CD4-positive, alpha-beta T cell treated with Interleukin-21 for 1 hour (primary cell): ENCODE results near the gene ACD.

Experiments used
- DNase-seq: peaks from one replicate; pipeline ENCODE4 v3.0.0-alpha.2; 2020

The ACD gene

GRCh38 chr16:67661101-67661761 lies 1.2 kb upstream of the ACD start:
- no peak for DNase-seq

DNA sequence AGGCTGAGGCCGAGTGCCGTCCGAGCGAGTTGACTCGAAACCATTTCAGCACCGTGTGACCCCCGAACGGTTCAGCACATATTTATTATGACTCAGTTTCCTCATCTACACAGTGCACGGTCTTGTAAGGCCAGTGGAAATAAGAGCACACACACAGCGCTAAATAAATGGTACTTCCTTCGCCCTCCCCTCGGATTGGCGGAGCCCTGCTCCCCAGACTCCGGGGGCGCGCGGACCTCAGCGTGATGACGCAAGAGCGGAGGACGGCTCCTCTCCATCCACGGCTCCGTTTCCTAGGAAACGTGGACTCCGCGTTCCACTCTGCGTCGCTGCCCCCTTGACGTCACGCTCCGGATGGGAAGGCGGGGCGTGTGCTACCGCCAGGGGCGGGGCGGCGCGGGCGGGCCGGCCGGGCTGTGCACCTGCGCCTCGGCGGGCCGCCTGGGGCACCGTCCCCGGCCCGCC lies 536 bp upstream of the ACD start, which contains the start of gene PARD6A:
Gene PARD6A, plus strand, starts transcription at position 397 of the 465 bp plus-strand sequence. CDS start 79 bp downstream, outside the sequence.
- DNase-seq, result peak; percentile 98

- no peak for DNase-seq
Measured at GRCh38 chr16:67658849-67659674, 998 bp downstream of the ACD start.

- no peak for DNase-seq
Measured at GRCh38 chr16:67657751-67658518, 2.1 kb downstream of the ACD start.

- DNase-seq, result no peak
Measured at GRCh38 chr16:67657017-67657608, 2.9 kb downstream of the ACD start.

DNA sequence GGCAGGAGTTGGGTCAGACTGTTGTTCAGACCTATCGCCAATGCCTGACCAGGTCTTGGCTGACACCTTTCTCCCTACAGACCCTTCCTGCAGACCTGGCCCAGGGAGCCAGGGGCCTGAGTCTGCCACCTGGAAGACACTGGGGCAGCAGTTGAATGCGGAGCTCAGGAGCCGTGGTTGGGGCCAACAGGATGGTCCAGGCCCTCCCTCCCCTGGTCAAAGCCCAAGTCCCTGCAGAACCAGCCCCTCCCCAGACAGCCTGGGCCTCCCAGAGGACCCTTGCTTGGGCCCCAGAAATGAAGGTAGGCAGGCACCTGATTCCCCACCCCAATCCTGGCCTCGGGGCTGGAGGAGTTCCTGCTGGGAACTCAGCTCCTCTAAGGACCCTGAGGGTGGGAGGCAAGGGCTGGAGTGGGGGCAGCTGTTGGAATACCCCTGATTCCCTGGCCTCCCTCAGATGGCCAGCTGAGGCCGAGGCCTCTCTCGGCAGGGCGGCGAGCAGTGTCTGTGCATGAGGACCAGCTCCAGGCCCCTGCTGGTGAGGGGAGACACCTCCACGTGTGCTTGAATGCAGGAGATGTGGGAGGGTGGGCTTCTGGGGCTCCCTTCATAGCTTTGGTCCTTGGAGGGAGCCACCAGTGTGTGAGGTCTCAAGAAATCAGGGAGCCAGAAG lies 3.6 kb downstream of the ACD start:
- DNase-seq, result no peak

DNA sequence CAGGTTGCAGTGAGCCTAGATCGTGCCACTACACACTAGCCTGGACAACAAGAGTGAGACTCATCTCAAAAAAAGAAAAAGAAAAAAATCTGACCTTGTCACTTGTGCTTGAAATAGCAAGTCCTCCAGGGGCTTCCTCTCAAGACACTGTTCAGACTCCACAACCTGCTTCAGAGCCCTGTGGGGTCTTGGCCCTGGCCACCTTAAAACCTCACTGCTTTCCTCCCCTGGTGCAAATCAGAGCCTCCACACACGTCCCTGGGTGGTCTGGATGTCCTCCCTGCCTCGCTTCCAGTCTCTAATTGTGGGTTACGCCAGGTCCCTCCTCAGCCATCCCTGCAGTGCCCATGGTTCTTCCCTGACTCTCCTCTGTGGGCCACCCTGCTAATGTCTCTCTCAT lies 4.7 kb downstream of the ACD start:
- no peak for DNase-seq

DNA sequence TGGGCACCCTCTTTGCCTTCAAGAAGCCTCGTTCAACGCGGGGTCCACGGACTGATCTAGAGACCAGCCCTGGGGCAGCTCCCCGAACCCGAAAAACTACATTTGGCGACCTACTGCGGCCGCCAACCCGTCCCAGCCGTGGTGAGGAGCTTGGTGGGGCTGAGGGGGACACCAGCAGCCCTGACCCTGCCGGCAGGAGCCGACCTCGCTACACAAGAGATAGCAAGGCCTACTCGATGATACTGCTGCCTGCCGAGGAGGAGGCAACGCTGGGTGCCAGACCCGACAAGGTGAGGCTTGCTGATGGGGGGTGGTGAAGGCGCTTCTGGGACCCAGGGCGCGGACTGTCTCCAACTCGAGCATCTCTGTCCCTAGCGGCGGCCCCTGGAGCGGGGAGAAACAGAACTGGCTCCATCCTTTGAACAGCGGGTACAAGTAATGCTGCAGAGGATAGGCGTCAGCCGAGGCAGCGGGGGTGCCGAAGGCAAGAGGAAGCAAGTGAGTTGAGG lies 5.6 kb downstream of the ACD start:
- DNase-seq, result no peak

GRCh38 chr16:67653789-67654402 lies 6.2 kb downstream of the ACD start:
- DNase-seq, result no peak

DNA sequence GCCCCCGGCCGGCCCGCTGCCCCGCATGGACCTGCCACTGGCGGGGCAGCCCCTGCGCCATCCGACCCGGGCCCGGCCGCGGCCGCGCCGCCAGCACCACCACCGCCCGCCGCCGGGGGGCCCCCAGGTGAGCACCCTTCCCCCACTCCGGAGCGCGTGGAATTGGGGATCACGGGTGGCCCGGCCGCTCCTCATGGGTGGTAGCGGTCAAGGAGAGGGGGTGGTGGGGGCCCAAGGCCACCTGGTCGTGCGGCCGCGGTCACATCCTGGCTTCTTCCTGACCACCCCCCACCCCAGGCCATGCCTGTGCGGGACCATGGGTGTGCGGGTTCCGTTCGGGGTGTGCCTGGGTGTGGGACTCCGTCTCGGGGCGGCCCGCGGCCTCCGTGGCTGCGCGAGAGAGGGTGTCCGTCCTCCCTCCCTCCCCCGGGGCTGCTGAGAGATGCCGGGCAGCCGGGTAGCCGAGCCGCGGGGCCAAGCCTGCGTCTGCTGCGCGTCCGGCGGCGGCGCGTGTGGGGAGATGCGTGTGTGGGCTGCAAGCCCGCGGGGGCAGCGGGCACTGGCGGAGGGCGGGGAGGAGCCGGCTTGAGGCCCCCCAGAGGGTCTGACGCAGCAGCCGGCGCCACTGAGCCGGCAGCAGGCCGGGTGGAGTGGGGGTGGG lies 6.8 kb downstream of the ACD start:
- no peak for DNase-seq

- DNase-seq, result no peak
Measured at GRCh38 chr16:67652578-67653127, 7.4 kb downstream of the ACD start.

DNA sequence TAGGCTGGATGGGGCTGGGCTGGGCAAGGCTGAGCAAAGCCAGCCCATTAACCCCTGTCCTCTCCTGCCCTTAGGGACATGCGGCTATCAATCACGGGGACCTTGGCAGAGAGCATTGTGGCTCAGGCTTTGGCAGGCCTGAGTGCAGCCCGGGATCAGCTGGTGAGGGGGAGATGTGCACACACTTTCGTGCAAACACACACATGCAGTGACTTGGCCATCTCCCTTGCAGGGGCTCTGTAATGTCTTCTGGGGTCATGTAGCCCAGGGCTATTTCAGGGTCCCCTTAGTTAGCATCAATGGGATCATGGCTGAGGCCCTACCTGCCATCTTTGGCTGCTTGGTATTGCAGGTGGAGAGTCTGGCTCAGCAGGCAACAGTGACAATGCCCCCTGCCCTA lies 8.2 kb downstream of the ACD start:
- DNase-seq, result no peak

- no peak for DNase-seq
Measured at GRCh38 chr16:67651039-67651438, 9.0 kb downstream of the ACD start.

GRCh38 chr16:67650023-67650422 lies 10.0 kb downstream of the ACD start:
- no peak for DNase-seq

DNA sequence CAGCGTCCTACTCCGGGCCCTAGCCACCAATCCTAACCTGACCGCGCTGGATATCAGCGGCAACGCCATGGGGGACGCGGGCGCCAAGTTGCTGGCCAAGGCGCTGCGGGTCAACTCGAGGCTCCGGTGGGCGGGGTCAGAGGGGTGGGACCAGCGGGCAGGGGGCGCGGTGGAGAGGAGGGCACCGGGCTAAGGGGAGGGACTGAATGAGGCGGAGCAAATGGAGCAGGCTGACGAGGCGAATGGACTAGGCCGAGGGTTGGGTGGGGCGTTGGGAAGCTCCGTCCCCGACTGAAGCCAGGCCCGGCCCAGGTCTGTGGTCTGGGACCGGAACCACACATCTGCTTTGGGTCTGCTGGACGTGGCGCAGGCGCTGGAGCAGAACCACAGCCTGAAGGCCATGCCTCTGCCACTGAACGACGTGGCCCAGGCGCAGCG lies 10.5 kb downstream of the ACD start:
- DNase-seq, result no peak

DNA sequence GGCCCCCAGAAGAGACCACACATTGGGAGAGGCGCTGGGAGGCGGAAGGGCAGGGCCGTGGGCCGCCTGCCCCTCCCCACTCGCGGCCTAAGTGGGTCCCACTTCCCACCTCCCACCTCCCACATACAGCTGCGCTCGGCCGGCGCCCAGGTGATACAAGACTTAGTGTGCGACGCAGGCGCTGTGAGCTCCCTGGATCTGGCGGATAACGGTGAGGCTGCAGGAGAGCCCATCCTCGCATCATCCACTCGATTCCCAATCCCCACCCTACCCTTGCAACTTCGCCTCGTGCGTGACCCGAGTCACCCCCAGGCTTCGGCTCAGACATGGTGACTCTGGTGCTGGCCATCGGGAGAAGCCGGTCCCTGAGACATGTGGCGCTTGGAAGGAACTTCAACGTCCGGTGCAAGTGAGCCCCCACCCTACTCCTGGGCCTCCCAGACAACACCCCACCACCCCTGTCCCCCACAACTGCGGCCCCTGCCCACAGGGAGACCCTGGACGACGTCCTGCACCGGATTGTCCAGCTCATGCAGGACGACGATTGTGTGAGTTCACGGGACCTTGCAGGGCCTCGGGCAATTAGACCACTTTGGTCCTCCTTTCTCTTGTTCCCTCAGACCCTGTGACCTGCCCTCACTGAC lies 11.2 kb downstream of the ACD start:
- DNase-seq, result no peak

GRCh38 chr16:67648088-67648763 lies 11.8 kb downstream of the ACD start:
- DNase-seq, result no peak

- no peak for DNase-seq
Measured at GRCh38 chr16:67647681-67648080, 12.4 kb downstream of the ACD start.

DNA sequence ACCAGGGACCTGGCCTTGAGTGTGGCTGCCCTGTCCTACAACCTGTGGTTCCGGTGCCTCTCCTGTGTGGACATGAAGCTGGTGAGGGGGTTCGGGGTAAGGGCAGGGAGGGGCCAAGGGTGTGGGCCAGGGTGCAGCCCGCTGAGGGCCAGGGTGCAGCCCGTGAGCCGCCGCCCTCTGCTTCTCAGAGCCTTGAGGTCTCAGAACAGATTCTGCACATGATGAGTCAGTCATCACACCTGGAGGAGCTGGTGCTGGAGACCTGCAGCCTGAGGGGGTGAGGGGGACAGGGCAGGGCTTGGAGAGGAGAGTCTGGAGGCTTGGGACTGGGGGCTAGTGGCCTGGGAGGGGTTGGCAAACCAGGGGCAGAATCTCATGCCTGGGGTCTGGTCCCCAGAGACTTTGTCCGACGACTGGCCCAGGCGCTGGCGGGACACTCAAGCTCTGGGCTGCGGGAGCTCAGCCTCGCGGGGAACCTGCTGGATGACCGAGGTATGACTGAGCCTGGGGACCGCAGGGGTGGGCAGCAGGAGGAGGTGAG lies 12.9 kb downstream of the ACD start:
- no peak for DNase-seq
